HCT116 (cell line): ENCODE data around the gene PARVB. TPM values are rescaled to one million over a fixed set of nuclear protein-coding genes. Genes with fewer than 3 reads are reported as not detected.

Experiments used
- ATAC-seq: fragments of 200-7000 bp; cut with Tn5 transposase; 2 replicates; pipeline ENCODE4 v1.9.1; 2020; ENCODE audit warnings: mild to moderate bottlenecking, moderate library complexity
- BruUV-seq: library from RNA; stranded (reverse); fragments of 400-500 nt; replicated peaks from 2 replicates; lab custom pipeline; 2021; lab: Mats Ljungman, UMichigan
- CTCF ChIA-PET: fragments of 300-600 bp; sonication (Branson Sonifier 250); formaldehyde crosslinking; loops from one replicate; lab custom pipeline; 2021; ENCODE audit warnings: antibody characterized with exemption; lab: Charles Lee
- POLR2A ChIA-PET: fragments of 300-600, 350-600 bp; sonication (Branson Sonifier 250); formaldehyde crosslinking; loops from one replicate; lab custom pipeline; 2021; ENCODE audit warnings: antibody characterized with exemption; lab: Charles Lee
- RAD21 ChIA-PET, 2 experiments: fragments of 300-600 bp; sonication (Branson Sonifier 250); formaldehyde crosslinking; loops; one replicate each; lab custom pipeline; 2023; ENCODE audit warnings: low total read pairs in 2 of 2; ENCODE audit not compliant: uncharacterized antibody in 2 of 2, unreplicated experiment in 2 of 2, low non-redundant PET in 1 of 2; lab: Charles Lee
- DNase-seq: peaks from one replicate; pipeline ENCODE4 v3.0.0-alpha.2; 2010; ENCODE audit warnings: low read depth, low spot score
- H2AFZ ChIP-seq: fragments of 200-600 bp; shearing (Covaris generic), sonication (generic); 2 replicates; pipeline ENCODE4 v1.6.1; 2017; ENCODE audit warnings: low read depth, mixed run types, mixed read lengths, antibody characterized with exemption, low read length; ENCODE audit not compliant: poor library complexity, severe bottlenecking
- H3K27ac ChIP-seq: 2 replicates; pipeline ENCODE4 v1.5.1; 2012; ENCODE audit warnings: low read depth, low read length
- H3K27me3 ChIP-seq: fragments of 200-600 bp; sonication (generic); 2 replicates; pipeline ENCODE4 v1.6.1; 2016; ENCODE audit warnings: mixed run types, low read length, mixed read lengths; ENCODE audit not compliant: insufficient read depth
- H3K36me3 ChIP-seq, 2 experiments: fragments of 200-500 bp in 1 of 2; fragments of 200-600 bp in 1 of 2; sonication (Bioruptor generic) in 1 of 2; sonication (generic) in 1 of 2; 2 replicates each; pipeline versions ENCODE4 v1.5.1 to v1.6.1; 2014 to 2016; ENCODE audit warnings: low read length in 2 of 2, inconsistent platforms in 1 of 2, mixed read lengths in 1 of 2, mixed run types in 1 of 2; ENCODE audit not compliant: insufficient read depth in 2 of 2, control insufficient read depth in 1 of 2
- H3K4me1 ChIP-seq, 2 experiments: fragments of 200-600 bp in 1 of 2; sonication (generic) in 1 of 2; 2 replicates each; pipeline versions ENCODE4 v1.5.1 to v1.6.1; 2012 to 2017; ENCODE audit warnings: low read length in 2 of 2, inconsistent platforms in 1 of 2, mild to moderate bottlenecking in 1 of 2, mixed read lengths in 1 of 2, mixed run types in 1 of 2, moderate library complexity in 1 of 2; ENCODE audit not compliant: insufficient read depth in 2 of 2, control insufficient read depth in 1 of 2
- H3K4me2 ChIP-seq: fragments of 200-600 bp; sonication (generic); 2 replicates; pipeline ENCODE4 v1.6.1; 2017; ENCODE audit warnings: mixed run types, low read length, mixed read lengths
- H3K4me3 ChIP-seq, 2 experiments: fragments of 200-600 bp in 1 of 2; sonication (generic) in 1 of 2; replicated peaks in 1 of 2; 2 replicates each; pipeline ENCODE4 v1.5.1; 2011 to 2016; ENCODE audit warnings: low read length in 2 of 2, control low read depth in 1 of 2, low read depth in 1 of 2, mild to moderate bottlenecking in 1 of 2, mixed read lengths in 1 of 2, mixed run types in 1 of 2
- H3K79me2 ChIP-seq: fragments of 200-600 bp; sonication (generic); 2 replicates; pipeline ENCODE4 v1.6.1; 2017; ENCODE audit warnings: mild to moderate bottlenecking, mixed run types, low read length, moderate library complexity, mixed read lengths; ENCODE audit not compliant: insufficient read depth
- H3K9ac ChIP-seq: fragments of 200-600 bp; sonication (generic); 2 replicates; pipeline ENCODE4 v1.6.1; 2016; ENCODE audit warnings: low read length, mixed read lengths
- H3K9me2 ChIP-seq: fragments of 200-600 bp; sonication (generic), shearing (Covaris generic); 2 replicates; pipeline ENCODE4 v1.6.1; 2017; ENCODE audit warnings: mixed run types, mild to moderate bottlenecking, moderate library complexity; ENCODE audit not compliant: insufficient read depth
- H3K9me3 ChIP-seq, 2 experiments: fragments of 200-500 bp in 1 of 2; fragments of 200-600 bp in 1 of 2; sonication (Bioruptor generic) in 1 of 2; sonication (generic) in 1 of 2; 2 replicates each; pipeline ENCODE4 v1.6.1; 2014 to 2017; ENCODE audit warnings: low read length in 2 of 2, mixed read lengths in 2 of 2, inconsistent platforms in 1 of 2, low read depth in 1 of 2, mild to moderate bottlenecking in 1 of 2, mixed run types in 1 of 2, moderate library complexity in 1 of 2; ENCODE audit not compliant: control insufficient read depth in 1 of 2, insufficient read depth in 1 of 2
- H4K20me1 ChIP-seq: fragments of 200-600 bp; sonication (generic), shearing (Covaris generic); 2 replicates; pipeline ENCODE4 v1.6.1; 2017; ENCODE audit warnings: mixed run types, mild to moderate bottlenecking, moderate library complexity; ENCODE audit not compliant: insufficient read depth
- EGR1 ChIP-seq: IDR thresholded peaks from 2 replicates; pipeline ENCODE4 v1.6.1; 2012; ENCODE audit warnings: low read depth
- EZH2phosphoT487 ChIP-seq: fragments of 200-600 bp; IDR thresholded peaks from 2 replicates; pipeline ENCODE4 v1.6.1; 2018; ENCODE audit warnings: antibody characterized with exemption, borderline replicate concordance
- JUND ChIP-seq: IDR thresholded peaks from 2 replicates; pipeline ENCODE4 v1.6.1; 2012
- RAD21 ChIP-seq: IDR thresholded peaks from 2 replicates; pipeline ENCODE4 v1.6.1; 2012; ENCODE audit warnings: low read depth, mild to moderate bottlenecking
- REST ChIP-seq: IDR thresholded peaks from 2 replicates; pipeline ENCODE4 v1.6.1; 2012; ENCODE audit warnings: low read depth
- SRF ChIP-seq: IDR thresholded peaks from 2 replicates; pipeline ENCODE4 v1.6.1; 2012; ENCODE audit warnings: low read depth
- YY1 ChIP-seq: IDR thresholded peaks from 2 replicates; pipeline ENCODE4 v1.6.1; 2011; ENCODE audit warnings: low read length, low read depth, moderate library complexity, mild to moderate bottlenecking; ENCODE audit not compliant: insufficient replicate concordance; ENCODE audit errors: extremely low read depth
- ZBTB33 ChIP-seq: IDR thresholded peaks from 2 replicates; pipeline ENCODE4 v1.6.1; 2011; ENCODE audit warnings: mild to moderate bottlenecking, low read length, moderate library complexity; ENCODE audit not compliant: insufficient replicate concordance; ENCODE audit errors: extremely low read depth
- ZFX ChIP-seq: fragments of 450-650 bp; IDR thresholded peaks from 2 replicates; pipeline ENCODE4 v1.6.1; 2017
- intact Hi-C: fragments of 100-400 bp; cut with micrococcal nuclease; formaldehyde crosslinking; loops from 2 replicates; pipeline ENCODE4 v1.10.0; 2022
- total RNA-seq: library from RNA; stranded (reverse); gene quantifications from one replicate; pipeline ENCODE4 v1.2.1, GENCODE V29; 2021; ENCODE audit not compliant: unreplicated experiment

The PARVB gene
- total RNA-seq, 1 experiment from 2014 or later: 21.4 TPM

GRCh38 chr22:44155115-44155514 is 131.0 kb downstream of the PARVB start:
- no peak overlapping the region for H3K9ac ChIP-seq
- TF ChIP-seq REST (no peak), ZBTB33 (no peak), RAD21 (no peak), ZFX (no peak), SRF (no peak), YY1 (no peak), EGR1 (no peak), JUND (no peak), EZH2phosphoT487 (no peak)
- TF ChIP-seq, all 23 proteins: peak for 0
- no peak overlapping the region for H3K27ac ChIP-seq
- no peaks in the 10 kb centered on the region for H3K27me3 ChIP-seq
- POLR2A ChIA-PET: no interaction called here
- no peak overlapping the region for H3K4me3 ChIP-seq
- H3K4me2 ChIP-seq: no peak overlapping the region
- H3K9me2 ChIP-seq: no peaks in the 10 kb centered on the region
- no peaks in the 10 kb centered on the region for H4K20me1 ChIP-seq
- no peak for DNase-seq
- no peaks in the 10 kb centered on the region for H3K36me3 ChIP-seq
- H2AFZ ChIP-seq: no peak overlapping the region
- CTCF ChIA-PET: no interaction called here
- RAD21 ChIA-PET: no interaction called here
- H3K4me1 ChIP-seq: peaks cover 0 to 4% of the 10 kb centered on the region in 2 experiments; a peak in 1 of 4 replicates
- BruUV-seq: no TSS peak
- ATAC-seq: no peak
- H3K9me3 ChIP-seq: no peaks in the 10 kb centered on the region
- no peaks in the 10 kb centered on the region for H3K79me2 ChIP-seq
- intact Hi-C loops: no loop called here
